GM21737 (cell line): ENCODE results near the gene PHF24.

Source experiments
- ATAC-seq: cut with Tn5 transposase; IDR thresholded peaks from one replicate; pipeline ENCODE4 v1.9.1; 2021; ENCODE audit warnings: mild to moderate bottlenecking, moderate library complexity; ENCODE audit not compliant: unreplicated experiment

The PHF24 gene

GRCh38 chr9:34982361-34982760 lies 24.3 kb downstream of the PHF24 start:
- ATAC-seq = no peak

- ATAC-seq = peak; percentile 44
Observed at GRCh38 chr9:34983209-34983608, 25.1 kb downstream of the PHF24 start.

DNA sequence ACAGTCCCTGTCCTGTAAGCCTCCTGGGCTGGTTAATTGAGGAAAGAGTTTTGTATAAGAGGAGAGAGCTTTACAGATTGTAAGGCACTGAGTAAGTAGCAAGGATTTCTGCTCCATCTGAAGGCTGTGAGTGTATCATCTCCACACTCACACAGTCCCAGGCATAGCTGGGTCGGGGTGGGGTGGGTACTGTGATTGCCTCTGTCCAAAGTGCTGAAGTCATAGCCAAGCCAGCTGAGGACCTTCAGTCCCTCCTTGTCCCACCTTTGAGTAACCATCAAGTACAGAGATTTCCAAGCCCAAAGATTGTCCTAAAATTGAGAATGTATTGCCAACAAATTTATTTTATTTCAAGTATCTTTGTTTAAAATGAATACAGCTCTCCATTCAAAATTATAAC lies 26.0 kb downstream of the PHF24 start:
- no peak for ATAC-seq

DNA sequence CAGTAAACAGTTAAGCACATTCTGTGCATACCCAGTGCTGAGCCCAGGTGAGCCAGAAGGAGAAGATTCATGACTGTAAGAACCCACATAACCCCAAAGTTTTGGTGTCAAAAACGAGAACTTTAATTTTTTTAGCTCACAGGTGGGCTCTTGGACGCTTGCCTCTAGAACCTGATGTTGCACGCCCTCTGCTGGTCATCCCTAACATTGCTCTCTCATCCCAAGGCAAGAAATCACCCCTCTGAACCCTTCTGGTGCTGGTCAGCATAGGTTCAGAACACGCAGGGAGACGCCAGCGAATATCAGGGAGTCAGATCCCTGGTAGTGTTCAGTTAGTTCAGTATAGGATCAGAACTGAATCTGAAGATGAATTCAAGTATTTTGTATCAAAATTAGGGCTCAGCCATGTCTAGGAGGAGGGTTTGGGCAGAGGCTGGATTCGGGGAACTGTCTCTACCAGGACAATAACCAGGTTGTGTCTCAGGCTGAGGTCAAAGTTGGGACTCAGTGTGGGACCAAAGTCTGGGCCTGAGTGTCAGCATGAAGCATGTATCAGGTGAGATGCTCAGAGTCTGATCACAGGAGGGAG lies 27.3 kb downstream of the PHF24 start:
- ATAC-seq = no peak

DNA sequence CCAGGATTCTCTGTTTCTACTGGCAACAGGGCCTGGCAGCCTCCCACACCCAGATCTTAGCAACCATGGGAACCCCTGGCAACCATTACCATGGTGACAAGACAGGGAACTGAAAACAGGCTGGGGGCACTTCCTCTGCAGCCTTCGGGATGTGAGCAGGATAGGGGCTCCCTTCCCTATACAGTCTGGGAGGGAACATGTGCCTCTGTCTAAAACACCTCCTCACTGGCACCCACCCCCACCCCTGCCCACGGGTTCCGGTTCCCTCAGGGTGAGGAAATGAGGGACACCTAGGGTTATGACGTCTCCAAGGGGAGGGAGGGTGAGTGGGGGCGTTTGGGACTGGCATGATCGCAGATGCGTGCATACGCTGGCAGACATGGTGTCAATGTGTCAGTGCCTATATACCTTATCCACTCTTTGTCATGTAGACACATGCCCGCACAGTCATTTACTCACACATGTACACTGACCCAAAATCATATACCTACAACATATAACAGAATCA lies 28.5 kb downstream of the PHF24 start:
- ATAC-seq = no peak

GRCh38 chr9:34987160-34987901 lies 29.2 kb downstream of the PHF24 start:
- no peak for ATAC-seq

DNA sequence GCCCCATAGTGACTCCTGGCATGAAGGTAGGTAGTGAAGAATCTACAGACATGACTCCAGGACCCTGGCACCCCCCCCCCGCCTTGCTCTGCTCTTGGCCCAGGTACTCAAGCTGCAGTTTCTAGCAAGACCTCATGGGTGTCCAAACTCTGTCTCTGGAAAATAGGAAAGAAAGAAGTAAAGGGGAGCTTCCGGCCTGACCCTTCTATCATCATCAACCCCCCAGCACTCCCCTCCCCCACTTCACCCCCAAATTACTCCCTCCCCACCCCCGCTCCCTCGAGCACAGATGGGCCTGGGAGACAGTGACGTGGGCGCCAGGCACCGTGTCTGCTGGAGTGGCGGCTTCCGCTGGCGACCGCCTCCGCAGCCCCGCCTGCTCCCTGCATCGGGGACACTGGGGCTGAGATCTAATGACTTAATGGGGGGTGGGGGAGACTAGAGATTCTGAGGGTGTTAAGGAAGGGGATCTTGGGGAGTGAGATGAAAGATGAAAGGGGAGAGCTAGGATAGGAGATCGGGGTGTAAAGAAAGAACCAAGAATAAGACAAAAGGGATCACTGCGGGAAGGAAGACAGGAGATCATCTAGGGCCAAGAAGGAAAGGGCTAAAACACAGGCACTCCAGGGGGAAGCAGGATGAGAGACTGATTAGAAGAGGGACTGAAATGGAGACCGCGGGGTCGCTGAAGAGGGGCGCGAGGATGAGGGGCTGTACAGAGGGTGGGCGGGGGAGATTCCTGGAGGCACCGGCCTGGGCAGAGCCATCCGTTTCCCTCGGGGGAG lies 30.3 kb downstream of the PHF24 start:
- ATAC-seq = no peak

GRCh38 chr9:34989003-34989945 lies 31.2 kb downstream of the PHF24 start, which contains the start of gene DNAJB5:
Gene DNAJB5, plus strand, starts transcription at chr9:34989745. Its CDS starts 886 bp downstream, at chr9:34990631.
- ATAC-seq = peak; percentile 90

- no peak for ATAC-seq
Observed at GRCh38 chr9:34989946-34990635, 32.0 kb downstream of the PHF24 start.

DNA sequence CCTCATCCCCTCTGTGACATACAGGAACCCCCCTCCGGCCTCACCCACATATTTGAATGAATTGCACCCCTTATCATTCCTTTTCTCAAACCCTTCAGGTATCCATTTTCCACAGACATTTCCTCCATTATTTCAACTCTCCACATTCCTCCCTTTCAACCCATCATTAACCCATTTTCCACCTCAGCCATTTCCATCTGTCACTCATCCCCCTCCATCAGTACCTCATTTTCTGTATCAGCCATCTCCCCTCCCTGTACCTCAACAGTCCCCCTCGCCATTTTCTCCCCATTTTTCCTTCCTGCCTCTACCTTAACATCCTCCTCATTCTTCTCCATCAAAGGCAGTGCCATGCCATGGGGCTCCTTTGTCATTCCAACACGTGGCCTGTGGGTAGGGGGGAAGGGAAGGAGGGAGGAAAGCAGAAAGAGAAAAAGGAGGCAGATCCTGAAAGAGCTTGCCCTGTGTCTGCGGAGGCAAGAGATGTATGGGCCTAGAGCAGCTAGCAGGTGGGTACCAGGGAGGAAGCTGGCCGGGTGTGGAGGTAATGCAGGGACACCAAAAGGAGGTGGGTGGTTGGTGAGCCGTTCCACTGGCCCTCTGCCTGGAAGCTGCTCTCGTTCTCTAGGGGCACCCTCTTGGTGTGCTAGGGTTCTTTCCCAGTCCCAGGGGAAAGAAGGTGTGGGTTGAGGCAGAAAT lies 33.0 kb downstream of the PHF24 start:
- ATAC-seq = no peak

DNA sequence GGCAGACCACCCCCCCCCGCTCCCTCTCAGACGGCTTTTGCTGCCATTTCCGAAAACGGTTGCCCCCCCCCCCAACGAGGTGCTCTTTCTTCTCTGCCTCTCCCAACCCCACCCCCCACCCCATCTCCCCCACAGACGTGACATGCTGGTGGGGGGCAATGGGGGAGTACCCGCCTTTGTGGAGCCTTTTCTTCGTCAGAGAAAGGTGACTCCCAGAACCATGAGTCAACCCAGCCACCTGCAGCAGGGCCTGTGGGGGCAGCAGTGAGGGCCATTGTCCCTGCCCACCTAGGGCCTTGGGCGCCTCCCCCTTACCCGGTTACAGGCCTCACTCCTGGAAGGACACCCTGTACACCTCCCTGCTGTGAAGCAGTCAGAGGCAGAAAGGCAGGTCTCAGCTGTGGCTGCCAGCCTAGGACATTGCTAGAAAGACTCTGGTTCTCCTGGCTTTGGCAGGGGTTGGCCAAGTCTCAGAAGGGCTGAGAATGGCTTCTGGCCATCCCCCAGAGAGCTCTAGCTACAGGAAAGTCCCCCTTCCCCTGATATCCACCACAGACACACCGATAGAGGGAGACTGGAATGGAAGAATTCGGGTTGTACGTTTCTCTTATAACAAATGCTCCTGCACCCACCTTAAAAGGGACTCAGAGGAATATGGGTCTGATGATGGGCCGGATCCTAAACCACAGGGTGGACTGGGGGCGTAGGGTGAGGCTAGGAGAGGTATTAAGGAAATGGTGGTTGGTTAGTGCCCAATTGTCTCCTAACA lies 33.7 kb downstream of the PHF24 start:
- no peak for ATAC-seq

DNA sequence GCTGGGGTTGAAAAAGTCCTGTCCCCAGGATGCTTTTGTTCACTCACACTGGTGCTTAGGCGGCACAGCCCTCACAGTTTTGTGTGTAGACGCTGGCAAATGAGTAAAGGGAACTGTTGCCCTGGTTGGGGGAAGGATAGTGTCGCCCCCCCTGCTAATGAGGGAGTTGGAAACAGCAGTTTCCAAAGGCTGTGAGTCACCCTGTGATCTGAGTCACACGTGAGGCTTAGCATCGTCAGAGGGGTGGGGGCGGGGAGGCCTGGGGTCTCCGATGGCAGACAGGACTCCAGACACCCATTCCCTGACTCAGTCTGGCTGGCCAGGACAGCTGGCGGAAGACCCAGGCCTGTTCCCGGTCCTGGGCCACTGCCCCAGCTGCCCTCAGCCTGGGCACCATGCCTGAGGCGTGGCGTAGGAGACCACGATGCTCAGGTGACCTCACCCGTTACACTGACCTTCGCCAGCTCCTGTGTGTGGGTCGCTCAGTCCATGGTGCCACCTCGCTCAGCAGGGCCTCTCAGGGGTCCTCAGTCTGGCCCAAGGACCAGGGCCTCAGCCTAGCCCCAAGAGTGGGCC lies 34.4 kb downstream of the PHF24 start:
- ATAC-seq = no peak

- no peak for ATAC-seq
Observed at GRCh38 chr9:34993502-34994259, 35.6 kb downstream of the PHF24 start.

DNA sequence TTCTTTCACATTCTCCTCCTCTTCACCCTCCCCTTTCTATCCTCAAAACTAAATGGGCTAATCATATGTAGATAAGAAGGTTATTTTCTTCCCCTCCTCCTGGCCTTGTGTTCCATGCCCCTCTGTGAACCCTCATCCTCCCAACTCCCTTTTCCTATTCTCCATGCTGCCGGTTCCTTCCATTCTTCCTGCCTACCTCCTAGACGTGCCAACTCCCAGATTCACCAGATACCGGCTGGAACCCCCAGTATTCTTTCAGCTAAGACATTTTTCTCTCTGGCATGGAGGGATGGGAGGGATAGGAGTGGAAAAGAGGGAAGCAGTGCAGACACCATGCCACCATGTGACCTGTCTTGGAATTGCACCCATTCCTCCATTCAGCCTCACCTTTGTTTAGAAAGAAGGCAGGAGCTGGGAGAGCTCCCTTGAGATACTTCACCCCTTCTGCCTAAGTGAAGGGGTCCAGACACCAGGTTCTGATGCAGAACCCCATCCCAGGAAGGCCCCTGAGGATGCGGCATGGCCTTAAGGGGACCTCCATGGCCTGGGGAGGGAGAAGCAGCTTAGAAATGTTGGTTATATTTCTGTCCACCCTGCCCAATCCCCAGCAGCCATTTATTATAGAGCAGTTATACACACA lies 36.3 kb downstream of the PHF24 start:
- no peak for ATAC-seq

- ATAC-seq = no peak
Observed at GRCh38 chr9:34994900-34995669, 37.0 kb downstream of the PHF24 start.

DNA sequence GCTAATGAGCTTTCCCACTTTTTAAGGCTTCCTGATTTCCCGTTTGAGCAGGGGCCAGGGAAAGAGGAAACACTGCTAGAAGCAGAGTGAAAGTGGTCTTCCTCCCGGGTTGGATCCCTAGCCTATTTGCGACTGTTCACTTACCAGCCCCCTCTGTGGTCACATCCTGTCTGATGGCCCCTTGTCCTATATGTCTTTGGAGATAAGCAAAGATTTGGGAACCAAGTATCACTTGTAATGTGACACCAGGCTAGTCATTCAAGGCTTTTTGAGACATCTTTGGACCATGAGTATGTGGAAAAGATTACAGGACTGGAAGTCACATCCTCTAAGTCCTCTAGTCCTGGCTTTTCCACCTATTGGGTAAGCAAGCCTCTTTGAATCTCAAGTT lies 37.6 kb downstream of the PHF24 start:
- no peak for ATAC-seq
